Measurements from ENCODE around the gene ARHGEF18. TPM values are rescaled to one million over a fixed set of nuclear protein-coding genes. Genes with fewer than 3 reads are reported as not detected.

ARHGEF18 gene
- total and polyA plus RNA-seq, 2 experiments from 2014 or later = 12.8 to 47.6 TPM

GRCh38 chr19:7382694-7383093, 34.0 kb downstream of the ARHGEF18 start:
- ATAC-seq (peak; percentile 50), DNase-seq (ENCODE audit: low spot score) (no peak)
- Histone ChIP-seq H2AFZ (no peak overlapping the region), H3K36me3 (ENCODE audit: insufficient read depth) (no peaks in the 10 kb centered on the region), H4K20me1 (replicated peaks; ENCODE audit: insufficient read depth) (no peaks in the 10 kb centered on the region), H3K4me1 (ENCODE audit: insufficient read depth) (no peaks in the 10 kb centered on the region; the same call in 1 of the 2 replicates), H3K79me2 (replicated peaks; ENCODE audit: insufficient read depth) (no peaks in the 10 kb centered on the region), H3K27ac (ENCODE audit: low read depth) (no peak overlapping the region), H3K4me3 (no peak overlapping the region), H3K4me2 (no peak overlapping the region), H3K27me3 (ENCODE audit: insufficient read depth) (no peaks in the 10 kb centered on the region), H3F3A (replicated peaks; ENCODE audit: low read depth) (no peaks in the 10 kb centered on the region), H3K9me2 (ENCODE audit: insufficient read depth) (no peaks in the 10 kb centered on the region)
- Mint-ChIP-seq H3K9me3 (peaks cover 2% of the 10 kb centered on the region; the same call in 2 of the 3 replicates), H3K27ac (no peak overlapping the region), H3K4me3 (no peak overlapping the region), H3K36me3 (ENCODE audit: low read depth) (no peaks in the 10 kb centered on the region), H3K4me1 (peaks cover 9% of the 10 kb centered on the region; the same call in 2 of the 3 replicates), H3K27me3 (ENCODE audit: insufficient read depth, low read depth, poor library complexity) (peaks cover 25% of the 10 kb centered on the region)
- peak; percentile 29 to 52 for TF ChIP-seq CTCF (conservative IDR thresholded peaks at IDR 0.05; ENCODE audit: low read depth in 2 of 2)
- no peak for TF ChIP-seq NANOG (IDR thresholded peaks at IDR 0.05; ENCODE audit: borderline replicate concordance)

GRCh38 chr19:7383284-7383683, 34.5 kb downstream of the ARHGEF18 start:
- Histone ChIP-seq H4K20me1 (replicated peaks; ENCODE audit: insufficient read depth) (no peaks in the 10 kb centered on the region), H3K4me3 (no peak overlapping the region), H3K27ac (ENCODE audit: low read depth) (no peak overlapping the region), H3K27me3 (ENCODE audit: insufficient read depth) (no peaks in the 10 kb centered on the region), H3K79me2 (replicated peaks; ENCODE audit: insufficient read depth) (no peaks in the 10 kb centered on the region), H2AFZ (no peak overlapping the region), H3F3A (replicated peaks; ENCODE audit: low read depth) (no peaks in the 10 kb centered on the region), H3K36me3 (ENCODE audit: insufficient read depth) (no peaks in the 10 kb centered on the region), H3K4me2 (no peak overlapping the region), H3K9me2 (ENCODE audit: insufficient read depth) (no peaks in the 10 kb centered on the region), H3K4me1 (ENCODE audit: insufficient read depth) (no peaks in the 10 kb centered on the region; the same call in 1 of the 2 replicates)
- no peak for TF ChIP-seq STAT1 (IDR thresholded peaks at IDR 0.05; ENCODE audit: unreplicated experiment)
- no peak for TF ChIP-seq ETS1 (IDR thresholded peaks at IDR 0.05)
- no peak for TF ChIP-seq POLR2AphosphoS5 (IDR thresholded peaks at IDR 0.05; ENCODE audit: low read depth)
- no peak for TF ChIP-seq CTCF (conservative IDR thresholded peaks at IDR 0.05; ENCODE audit: low read depth in 2 of 2)
- no peak for TF ChIP-seq EZH2phosphoT487 (IDR thresholded peaks at IDR 0.05; ENCODE audit: unreplicated experiment)
- no peak for TF ChIP-seq CREB1 (CRISPR knock-in tag; IDR thresholded peaks at IDR 0.05; ENCODE audit: low read depth)
- no peak for TF ChIP-seq ZNF331 (CRISPR knock-in tag; IDR thresholded peaks at IDR 0.05; ENCODE audit: low read depth)
- TF ChIP-seq JUNB (IDR thresholded peaks at IDR 0.05; ENCODE audit: unreplicated experiment) = no peak
- Mint-ChIP-seq H3K27me3 (ENCODE audit: insufficient read depth, low read depth, poor library complexity) (peaks cover 25% of the 10 kb centered on the region), H3K4me1 (peaks cover 9% of the 10 kb centered on the region; the same call in 2 of the 3 replicates), H3K4me3 (no peak overlapping the region), H3K9me3 (peaks cover 2% of the 10 kb centered on the region; the same call in 1 of the 3 replicates), H3K27ac (no peak overlapping the region), H3K36me3 (ENCODE audit: low read depth) (no peaks in the 10 kb centered on the region)
- DNase-seq (ENCODE audit: low spot score) (no peak), ATAC-seq (no peak)
